GM12875 (cell line): Measurements from ENCODE around the gene PATJ.
"Not testable (repeated sequence)": the region's sequence is repeated elsewhere in the genome, so short reads cannot be mapped to it uniquely, and the experiment has no call there.

Experiments
- H3K4me3 ChIP-seq: one replicate; pipeline ENCODE4 v1.5.1; 2011; ENCODE audit warnings: low read depth, low read length, control low read depth
- CTCF ChIP-seq: IDR thresholded peaks from 2 replicates; pipeline ENCODE4 v1.5.1; 2011; ENCODE audit warnings: low read depth, mild to moderate bottlenecking, control low read depth, inconsistent platforms, low read length, moderate library complexity, borderline replicate concordance; ENCODE audit not compliant: insufficient read depth

PATJ gene

DNA sequence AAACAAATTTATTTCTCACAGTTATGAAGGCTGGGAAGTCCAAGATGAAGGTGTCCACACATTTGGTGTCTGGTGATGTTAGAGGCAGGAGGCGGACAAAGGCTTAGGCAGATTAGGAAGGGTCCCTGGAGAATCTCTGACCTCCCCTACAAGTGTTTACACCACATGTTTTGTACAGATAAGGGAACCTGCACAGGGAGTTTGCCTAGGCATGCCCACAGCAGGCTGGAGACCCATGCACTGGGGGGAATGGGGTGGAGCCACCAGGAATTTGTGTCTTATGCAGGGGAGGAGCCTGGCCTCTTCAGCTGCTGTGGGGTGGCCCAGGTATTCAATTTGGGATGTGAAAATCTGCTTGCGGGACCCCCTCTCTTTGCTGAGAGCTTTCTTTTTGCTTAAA lies 131.3 kb downstream of the PATJ start:
- no peak for TF ChIP-seq CTCF
- H3K4me3 ChIP-seq: no peak overlapping the region

DNA sequence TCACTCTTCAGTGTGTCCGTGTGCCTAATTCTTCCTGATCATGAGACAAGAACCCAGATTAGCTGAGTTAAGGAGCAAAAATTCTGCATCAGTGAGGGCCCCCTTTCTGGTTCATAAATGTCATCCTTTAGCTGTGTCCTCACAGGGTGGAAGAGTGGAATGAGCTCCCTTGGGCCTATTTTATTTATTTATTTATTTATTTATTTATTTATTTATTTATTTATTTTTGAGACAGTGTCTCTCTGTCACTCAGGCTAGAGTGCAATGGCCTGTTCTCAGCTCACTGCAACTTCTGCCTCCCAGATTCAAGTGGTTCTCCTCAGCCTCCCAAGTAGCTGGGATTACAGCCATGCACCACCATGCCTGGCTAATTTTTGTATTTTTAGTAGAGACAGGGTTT lies 131.7 kb downstream of the PATJ start:
- no peak for TF ChIP-seq CTCF
- H3K4me3 ChIP-seq: no peak overlapping the region

DNA sequence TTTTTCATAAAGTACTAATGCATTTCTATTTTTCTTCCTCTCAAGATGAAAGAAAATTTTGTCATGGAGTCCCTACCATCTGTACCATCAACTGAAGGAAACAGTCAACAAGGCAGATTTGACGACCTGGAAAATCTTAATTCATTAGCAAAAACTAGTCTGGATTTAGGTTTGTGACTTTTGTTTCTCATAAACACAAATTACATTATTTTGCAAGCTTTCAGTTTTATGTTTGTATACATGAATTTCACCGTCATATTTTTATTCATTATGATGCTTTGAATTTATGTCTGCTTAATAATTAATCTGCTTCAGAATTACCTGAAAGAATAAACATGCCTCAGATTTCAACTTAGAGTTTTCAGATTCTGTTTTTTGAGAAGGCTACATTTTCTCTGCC lies 132.9 kb downstream of the PATJ start:
- no peak overlapping the region for H3K4me3 ChIP-seq
- no peak for TF ChIP-seq CTCF

GRCh38 chr1:61879887-61880474 lies 137.7 kb downstream of the PATJ start:
- H3K4me3 ChIP-seq: not testable (repeated sequence)

DNA sequence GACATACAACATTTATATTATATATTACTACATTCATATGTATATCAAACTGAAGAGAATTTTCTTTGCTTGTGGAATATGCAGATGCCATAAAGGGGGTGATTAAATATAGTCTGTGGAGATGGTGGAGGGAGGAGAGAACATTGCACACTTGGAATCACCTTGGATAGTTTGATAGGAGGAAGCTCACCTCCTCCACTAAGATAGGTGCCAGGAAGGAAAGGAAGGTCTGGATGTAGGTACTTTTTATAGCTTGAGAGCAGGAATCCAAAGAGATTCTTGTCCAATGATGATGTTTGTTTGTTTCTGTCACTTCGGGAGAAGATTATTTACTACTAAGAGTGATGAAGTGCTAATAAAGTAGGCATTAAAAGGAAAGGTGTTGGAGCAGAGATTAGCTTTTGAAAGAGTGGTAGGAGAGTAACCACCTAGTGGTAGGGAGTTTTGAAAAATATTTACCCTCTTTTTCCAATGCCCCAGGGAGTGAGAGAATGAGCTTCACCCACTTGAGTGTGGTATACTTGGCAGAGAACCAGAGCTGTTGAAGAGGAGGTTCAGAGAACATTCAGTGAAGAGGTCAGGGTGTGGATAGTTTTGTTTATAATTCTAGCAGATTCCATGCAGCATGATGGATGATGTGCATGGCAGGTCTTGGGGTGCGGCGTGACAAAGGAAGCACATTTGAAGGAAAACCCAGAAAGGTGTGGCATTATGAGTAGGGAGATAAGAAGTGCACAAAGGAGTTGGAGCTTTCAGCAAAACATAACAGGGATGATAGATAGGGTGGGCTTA lies 145.0 kb downstream of the PATJ start:
- no peak for TF ChIP-seq CTCF
- H3K4me3 ChIP-seq: no peak overlapping the region

DNA sequence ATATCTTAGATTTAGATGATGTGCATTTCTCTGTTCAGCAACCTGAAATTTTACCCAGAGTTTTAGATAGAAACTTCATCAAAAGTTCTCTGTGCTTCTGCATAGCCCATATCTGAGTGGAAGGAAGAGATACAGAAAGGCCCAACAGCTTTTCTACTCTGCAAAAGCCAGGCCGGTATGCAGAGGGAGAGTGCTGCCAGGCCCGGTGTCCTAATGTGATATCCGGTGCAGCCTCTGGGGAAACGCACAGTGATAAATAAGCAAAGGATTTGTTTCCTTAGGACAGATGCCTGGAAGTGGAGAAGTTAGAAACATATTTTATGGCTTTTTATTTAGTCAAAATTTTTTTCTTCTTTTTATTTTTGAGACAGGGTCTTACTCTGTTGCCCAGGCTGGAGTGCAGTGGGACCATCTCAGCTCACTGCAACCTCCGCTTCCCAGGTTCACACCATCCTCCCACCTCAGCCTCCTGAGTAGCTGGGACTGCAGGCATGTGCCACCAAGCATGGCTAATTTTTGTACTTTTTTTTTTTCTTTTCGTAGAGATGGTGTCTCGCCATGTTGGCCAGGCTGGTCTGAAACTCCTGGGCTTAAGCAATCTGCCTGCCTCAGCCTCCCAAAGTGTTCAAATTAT lies 145.8 kb downstream of the PATJ start:
- TF ChIP-seq CTCF: no peak
- no peak overlapping the region for H3K4me3 ChIP-seq

- TF ChIP-seq CTCF: no peak
- no peak overlapping the region for H3K4me3 ChIP-seq
Observed at GRCh38 chr1:61888808-61889207, 146.5 kb downstream of the PATJ start.

DNA sequence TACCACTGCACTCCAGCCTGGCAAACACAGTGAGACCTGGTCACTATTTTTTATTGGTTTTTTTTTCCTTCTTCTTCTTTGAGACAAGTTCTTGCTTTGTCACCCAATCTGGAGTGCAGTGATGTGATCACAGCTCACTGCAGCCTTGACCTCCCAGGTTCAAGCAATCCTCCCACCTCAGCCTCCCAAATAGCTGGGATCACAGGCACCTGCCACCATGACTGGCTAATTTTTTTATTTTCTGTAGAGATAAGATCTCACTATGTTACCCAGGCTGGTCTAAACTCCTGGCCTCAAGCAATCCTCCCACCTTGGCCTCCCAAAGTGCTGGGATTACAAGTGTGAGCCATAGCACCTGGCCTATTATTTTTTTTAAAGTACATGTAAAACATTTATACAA lies 148.2 kb downstream of the PATJ start:
- H3K4me3 ChIP-seq: not testable (repeated sequence)
